IMR-90 (cell line): ENCODE measurements around the gene SIT1. TPM values are rescaled to one million over a fixed set of nuclear protein-coding genes. Genes with fewer than 3 reads are reported as not detected.

Experiments used
- MXI1 ChIP-seq: IDR thresholded peaks from 2 replicates; pipeline ENCODE4 v1.6.1; 2012; ENCODE audit warnings: low read depth, mild to moderate bottlenecking, low read length, moderate library complexity, borderline replicate concordance
- SMC3 ChIP-seq: fragments of 150-350 bp; IDR thresholded peaks from 2 replicates; pipeline ENCODE4 v1.6.1; 2016; ENCODE audit warnings: low read depth, mild to moderate bottlenecking, antibody characterized with exemption, low read length, moderate library complexity
- polyA plus RNA-seq, 3 experiments: library from polyadenylated mRNA; depleted of rRNA; stranded (reverse); fragments of >200 nt; gene quantifications; 2 replicates each; pipeline ENCODE4 v1.2.3, GENCODE V29; 2012; ENCODE audit warnings: low replicate concordance in 1 of 3
- total RNA-seq: library from RNA; depleted of rRNA; stranded (reverse); fragments of >200 nt; gene quantifications from 2 replicates; pipeline ENCODE4 v1.2.3, GENCODE V29; 2012
- TF ChIP-seq, protein P1 (sequence below): fragments of 150-350 bp; IDR thresholded peaks from 2 replicates; pipeline ENCODE4 v1.6.1; 2017; ENCODE audit warnings: mild to moderate bottlenecking, antibody characterized with exemption, low read length, low read depth

The SIT1 gene
- total and polyA plus RNA-seq, 2 of the 4 experiments (the other 2 are of a cell fraction) = not detected

DNA sequence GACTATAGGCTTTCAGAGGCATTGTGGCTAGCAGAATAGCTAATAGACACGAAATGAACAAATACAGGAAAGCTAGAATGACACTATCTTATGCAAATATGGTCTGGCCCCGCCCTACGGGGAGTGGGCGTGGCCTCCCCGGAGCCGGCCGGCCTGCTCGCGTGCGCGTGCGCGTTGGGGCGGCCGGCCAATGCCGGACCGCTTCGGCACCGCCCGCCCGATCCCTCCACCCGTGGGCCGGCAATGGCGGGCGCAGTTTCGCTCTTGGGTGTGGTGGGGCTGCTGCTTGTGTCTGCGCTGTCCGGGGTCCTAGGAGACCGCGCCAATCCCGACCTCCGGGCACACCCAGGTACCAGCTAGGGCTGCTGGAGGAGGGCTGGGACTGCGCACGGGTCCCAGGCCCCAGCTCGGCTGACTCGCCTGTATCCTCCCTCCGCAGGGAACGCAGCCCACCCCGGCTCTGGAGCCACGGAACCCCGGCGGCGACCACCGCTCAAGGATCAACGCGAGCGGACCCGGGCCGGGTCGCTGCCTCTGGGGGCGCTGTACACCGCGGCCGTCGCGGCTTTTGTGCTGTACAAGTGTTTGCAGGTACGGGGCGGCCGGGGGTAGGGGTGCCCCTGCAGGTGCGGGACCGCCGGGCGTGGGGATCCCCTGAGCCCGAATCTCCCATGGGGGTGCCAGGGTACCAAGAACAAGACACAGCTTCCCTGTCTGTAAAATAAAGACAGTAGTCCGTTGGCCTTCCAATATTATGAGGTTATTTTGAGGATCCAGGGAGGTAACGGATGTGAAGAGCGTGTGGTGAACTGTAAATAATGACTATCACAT is 7.6 kb upstream of the SIT1 start, which contains the start of gene CCDC107 (continued):
- TF ChIP-seq, protein P1, sequence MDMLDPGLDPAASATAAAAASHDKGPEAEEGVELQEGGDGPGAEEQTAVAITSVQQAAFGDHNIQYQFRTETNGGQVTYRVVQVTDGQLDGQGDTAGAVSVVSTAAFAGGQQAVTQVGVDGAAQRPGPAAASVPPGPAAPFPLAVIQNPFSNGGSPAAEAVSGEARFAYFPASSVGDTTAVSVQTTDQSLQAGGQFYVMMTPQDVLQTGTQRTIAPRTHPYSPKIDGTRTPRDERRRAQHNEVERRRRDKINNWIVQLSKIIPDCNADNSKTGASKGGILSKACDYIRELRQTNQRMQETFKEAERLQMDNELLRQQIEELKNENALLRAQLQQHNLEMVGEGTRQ = no peak
- no peak; the same call in 1 of the 2 replicates for TF ChIP-seq SMC3
- TF ChIP-seq MXI1 = peak; percentile 40; the same call in 1 of the 2 replicates
